Measurements from ENCODE around the gene TNFRSF6B.

The TNFRSF6B gene

GRCh38 chr20:63737695-63737944 lies 41.2 kb downstream of the TNFRSF6B start:
- CTCF ChIA-PET: no interaction called here
- no peak for DNase-seq (ENCODE audit: extremely low spot score)

GRCh38 chr20:63737945-63738686 lies 41.7 kb downstream of the TNFRSF6B start:
- POLR2A ChIA-PET: interaction anchor here (1.0 kb wide), 1 partner anchor 30 kb away, joined by 5 read pairs; the partner anchor contains the start of genes ARFRP1 and ZGPAT
- TF ChIP-seq FOXK2 (IDR thresholded peaks at IDR 0.05) (no peak), NFRKB (IDR thresholded peaks at IDR 0.05) (no peak), ELF4 (IDR thresholded peaks at IDR 0.05) (no peak), HDGF (IDR thresholded peaks at IDR 0.05; ENCODE audit: borderline replicate concordance) (no peak), L3MBTL2 (conservative IDR thresholded peaks at IDR 0.05) (no peak), ZNF384 (IDR thresholded peaks at IDR 0.05) (no peak)
- no peak for DNase-seq (ENCODE audit: extremely low spot score)
- CTCF ChIA-PET: interaction anchor here (1.4 kb wide), 1 partner anchor 30 kb away, joined by 3 read pairs; the partner anchor contains the start of genes ARFRP1 and ZGPAT

More at GRCh38 chr20:63737695-63737944, 41.2 kb downstream of the TNFRSF6B start:
- POLR2A ChIA-PET: no interaction called here
- TF ChIP-seq CTBP1 (IDR thresholded peaks at IDR 0.05; ENCODE audit: borderline replicate concordance) (no peak), SUZ12 (IDR thresholded peaks at IDR 0.05) (no peak), FOXA1 (IDR thresholded peaks at IDR 0.05) (no peak), SP1 (IDR thresholded peaks at IDR 0.05) (no peak), LEF1 (IDR thresholded peaks at IDR 0.05; ENCODE audit: borderline replicate concordance) (no peak), FOXM1 (IDR thresholded peaks at IDR 0.05; ENCODE audit: borderline replicate concordance) (no peak), L3MBTL2 (conservative IDR thresholded peaks at IDR 0.05) (no peak), ZNF384 (IDR thresholded peaks at IDR 0.05) (no peak), ARNT (IDR thresholded peaks at IDR 0.05) (no peak), NFRKB (IDR thresholded peaks at IDR 0.05) (no peak), BHLHE40 (IDR thresholded peaks at IDR 0.05; ENCODE audit: borderline replicate concordance) (no peak), TARDBP (IDR thresholded peaks at IDR 0.05) (no peak), FOXK2 (IDR thresholded peaks at IDR 0.05) (no peak), ELF4 (IDR thresholded peaks at IDR 0.05) (no peak), HDGF (IDR thresholded peaks at IDR 0.05; ENCODE audit: borderline replicate concordance) (no peak)
- TF ChIP-seq, protein P1, sequence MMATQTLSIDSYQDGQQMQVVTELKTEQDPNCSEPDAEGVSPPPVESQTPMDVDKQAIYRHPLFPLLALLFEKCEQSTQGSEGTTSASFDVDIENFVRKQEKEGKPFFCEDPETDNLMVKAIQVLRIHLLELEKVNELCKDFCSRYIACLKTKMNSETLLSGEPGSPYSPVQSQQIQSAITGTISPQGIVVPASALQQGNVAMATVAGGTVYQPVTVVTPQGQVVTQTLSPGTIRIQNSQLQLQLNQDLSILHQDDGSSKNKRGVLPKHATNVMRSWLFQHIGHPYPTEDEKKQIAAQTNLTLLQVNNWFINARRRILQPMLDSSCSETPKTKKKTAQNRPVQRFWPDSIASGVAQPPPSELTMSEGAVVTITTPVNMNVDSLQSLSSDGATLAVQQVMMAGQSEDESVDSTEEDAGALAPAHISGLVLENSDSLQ (IDR thresholded peaks at IDR 0.05): no peak

DNA sequence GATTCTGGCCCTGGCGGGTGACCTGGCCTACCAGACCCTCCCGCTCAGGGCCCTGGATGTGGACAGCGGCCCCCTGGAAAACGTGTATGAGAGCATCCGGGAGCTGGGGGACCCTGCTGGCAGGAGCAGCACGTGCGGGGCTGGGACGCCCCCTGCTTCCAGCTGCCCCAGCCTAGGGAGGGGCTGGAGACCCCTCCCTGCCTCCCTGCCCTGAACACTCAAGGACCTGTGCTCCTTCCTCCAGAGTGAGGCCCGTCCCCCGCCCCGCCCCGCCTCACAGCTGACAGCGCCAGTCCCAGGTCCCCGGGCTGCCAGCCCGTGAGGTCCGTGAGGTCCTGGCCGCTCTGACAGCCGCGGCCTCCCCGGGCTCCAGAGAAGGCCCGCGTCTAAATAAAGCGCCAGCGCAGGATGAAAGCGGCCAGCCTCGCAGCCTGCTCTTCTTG lies 42.3 kb downstream of the TNFRSF6B start:
- DNase-seq (ENCODE audit: extremely low spot score): peak; percentile 45
- no peak for TF ChIP-seq LEF1 (IDR thresholded peaks at IDR 0.05; ENCODE audit: borderline replicate concordance)
- TF ChIP-seq FOXK2 (IDR thresholded peaks at IDR 0.05): no peak
- no peak for TF ChIP-seq FOXA1 (IDR thresholded peaks at IDR 0.05)
- no peak for TF ChIP-seq FOXM1 (IDR thresholded peaks at IDR 0.05; ENCODE audit: borderline replicate concordance)
- TF ChIP-seq ARNT (IDR thresholded peaks at IDR 0.05): no peak
- no peak for TF ChIP-seq CTBP1 (IDR thresholded peaks at IDR 0.05; ENCODE audit: borderline replicate concordance)
- no peak for TF ChIP-seq NFRKB (IDR thresholded peaks at IDR 0.05)
- TF ChIP-seq ZNF384 (IDR thresholded peaks at IDR 0.05): no peak
- no peak for TF ChIP-seq ELF4 (IDR thresholded peaks at IDR 0.05)
- no peak for TF ChIP-seq TARDBP (IDR thresholded peaks at IDR 0.05)
- TF ChIP-seq SP1 (IDR thresholded peaks at IDR 0.05): no peak
- TF ChIP-seq BHLHE40 (IDR thresholded peaks at IDR 0.05; ENCODE audit: borderline replicate concordance): no peak
- TF ChIP-seq L3MBTL2 (conservative IDR thresholded peaks at IDR 0.05): no peak
- TF ChIP-seq, protein P1 (IDR thresholded peaks at IDR 0.05): no peak
- no peak for TF ChIP-seq SUZ12 (IDR thresholded peaks at IDR 0.05)
- TF ChIP-seq HDGF (IDR thresholded peaks at IDR 0.05; ENCODE audit: borderline replicate concordance): no peak
- ChIA-PET POLR2A (interaction anchor here (1.0 kb wide), 1 partner anchor 31 kb away, joined by 5 read pairs; the partner anchor contains the start of genes ARFRP1 and ZGPAT), CTCF (interaction anchor here (1.4 kb wide), 1 partner anchor 31 kb away, joined by 3 read pairs; the partner anchor contains the start of genes ARFRP1 and ZGPAT)

- ChIA-PET POLR2A (interaction anchor here (0.6 to 1.0 kb wide), 2 partner anchors 31 to 32 kb away, joined by 3 to 5 read pairs; partner anchors contain the start of genes ARFRP1 and ZGPAT), CTCF (interaction anchor here (1.4 kb wide), 1 partner anchor 31 kb away, joined by 3 read pairs; the partner anchor contains the start of genes ARFRP1 and ZGPAT)
- peak; percentile 94 for DNase-seq (ENCODE audit: extremely low spot score)
- TF ChIP-seq SP1 (IDR thresholded peaks at IDR 0.05) (no peak), TARDBP (IDR thresholded peaks at IDR 0.05) (no peak), ZNF384 (IDR thresholded peaks at IDR 0.05) (no peak), ARNT (IDR thresholded peaks at IDR 0.05) (no peak), NFRKB (IDR thresholded peaks at IDR 0.05) (no peak), SUZ12 (IDR thresholded peaks at IDR 0.05) (no peak), FOXK2 (IDR thresholded peaks at IDR 0.05) (no peak), BHLHE40 (IDR thresholded peaks at IDR 0.05; ENCODE audit: borderline replicate concordance) (no peak), FOXM1 (IDR thresholded peaks at IDR 0.05; ENCODE audit: borderline replicate concordance) (no peak), FOXA1 (IDR thresholded peaks at IDR 0.05) (no peak), CTBP1 (IDR thresholded peaks at IDR 0.05; ENCODE audit: borderline replicate concordance) (no peak), ELF4 (IDR thresholded peaks at IDR 0.05) (no peak), LEF1 (IDR thresholded peaks at IDR 0.05; ENCODE audit: borderline replicate concordance) (no peak), HDGF (IDR thresholded peaks at IDR 0.05; ENCODE audit: borderline replicate concordance) (no peak), L3MBTL2 (conservative IDR thresholded peaks at IDR 0.05) (no peak)
- TF ChIP-seq, protein P1 (IDR thresholded peaks at IDR 0.05): no peak
Observed at GRCh38 chr20:63739130-63740069, 42.9 kb downstream of the TNFRSF6B start, which contains the start of gene SLC2A4RG. SLC2A4RG (plus strand) TSS chr20:63739776; CDS start chr20:63739913, 137 bp downstream.

All from HEK293T (cell line).